HEK293 (cell line): ENCODE data around the gene MAP3K5.

Experiments
- EGR2 ChIP-seq: fragments of 450-650 bp; formaldehyde crosslinking; IDR thresholded peaks from 2 replicates; pipeline ENCODE4 v1.5.1; 2016; ENCODE audit warnings: low read depth, missing biosample characterization, missing genetic modification characterization
- HOXA7 ChIP-seq: sonication (generic); formaldehyde crosslinking; IDR thresholded peaks from 2 replicates; pipeline ENCODE4 v1.8.1; 2022; ENCODE audit warnings: missing genetic modification reagents, borderline replicate concordance
- ZNF239 ChIP-seq: fragments of 450-650 bp; formaldehyde crosslinking; IDR thresholded peaks from 2 replicates; pipeline ENCODE4 v1.5.1; 2016; ENCODE audit warnings: missing biosample characterization, missing genetic modification characterization
- ZNF248 ChIP-seq: fragments of 450-650 bp; formaldehyde crosslinking; IDR thresholded peaks from 2 replicates; pipeline ENCODE4 v1.5.1; 2017; ENCODE audit warnings: missing biosample characterization, missing genetic modification characterization
- ZNF341 ChIP-seq: fragments of 450-650 bp; formaldehyde crosslinking; IDR thresholded peaks from 2 replicates; pipeline ENCODE4; 2016; ENCODE audit warnings: low read depth, missing biosample characterization, missing genetic modification characterization
- ZNF501 ChIP-seq: fragments of 450-650 bp; formaldehyde crosslinking; IDR thresholded peaks from 2 replicates; pipeline ENCODE4 v1.5.1; 2016; ENCODE audit warnings: missing biosample characterization, missing genetic modification characterization
- TF ChIP-seq, protein P1 (sequence below): fragments of 450-650 bp; formaldehyde crosslinking; IDR thresholded peaks from 2 replicates; pipeline ENCODE4 v1.5.1; 2016; ENCODE audit warnings: missing biosample characterization, missing genetic modification characterization

DNA sequence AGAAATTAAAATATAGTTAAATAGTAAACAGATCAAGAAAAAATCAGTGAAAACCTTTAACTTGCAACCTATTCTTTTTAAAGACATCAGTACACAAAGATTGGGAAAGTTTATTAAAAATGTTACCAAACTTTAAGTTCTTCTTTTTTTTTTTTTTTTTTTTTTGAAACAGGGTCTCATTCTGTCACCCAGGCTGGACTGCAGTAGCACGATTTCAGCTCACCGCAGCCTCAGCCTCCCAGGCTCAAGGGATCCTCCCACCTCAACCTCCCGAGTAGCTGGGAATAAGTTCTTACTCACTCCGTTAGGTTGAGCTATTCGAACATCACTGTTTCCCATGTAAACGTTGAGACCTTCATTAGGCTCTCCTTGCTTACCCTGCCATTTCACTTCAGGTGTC is 5.6 kb downstream of the MAP3K5 start:
- TF ChIP-seq ZNF501 (tag by site-specific recombination) = no peak
- TF ChIP-seq, protein P1, sequence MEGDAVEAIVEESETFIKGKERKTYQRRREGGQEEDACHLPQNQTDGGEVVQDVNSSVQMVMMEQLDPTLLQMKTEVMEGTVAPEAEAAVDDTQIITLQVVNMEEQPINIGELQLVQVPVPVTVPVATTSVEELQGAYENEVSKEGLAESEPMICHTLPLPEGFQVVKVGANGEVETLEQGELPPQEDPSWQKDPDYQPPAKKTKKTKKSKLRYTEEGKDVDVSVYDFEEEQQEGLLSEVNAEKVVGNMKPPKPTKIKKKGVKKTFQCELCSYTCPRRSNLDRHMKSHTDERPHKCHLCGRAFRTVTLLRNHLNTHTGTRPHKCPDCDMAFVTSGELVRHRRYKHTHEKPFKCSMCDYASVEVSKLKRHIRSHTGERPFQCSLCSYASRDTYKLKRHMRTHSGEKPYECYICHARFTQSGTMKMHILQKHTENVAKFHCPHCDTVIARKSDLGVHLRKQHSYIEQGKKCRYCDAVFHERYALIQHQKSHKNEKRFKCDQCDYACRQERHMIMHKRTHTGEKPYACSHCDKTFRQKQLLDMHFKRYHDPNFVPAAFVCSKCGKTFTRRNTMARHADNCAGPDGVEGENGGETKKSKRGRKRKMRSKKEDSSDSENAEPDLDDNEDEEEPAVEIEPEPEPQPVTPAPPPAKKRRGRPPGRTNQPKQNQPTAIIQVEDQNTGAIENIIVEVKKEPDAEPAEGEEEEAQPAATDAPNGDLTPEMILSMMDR (tag by site-specific recombination) = no peak
- no peak for TF ChIP-seq ZNF341 (tag by site-specific recombination)
- no peak for TF ChIP-seq ZNF239 (tag by site-specific recombination)
- TF ChIP-seq ZNF248 = no peak
- no peak for TF ChIP-seq HOXA7 (CRISPR knock-in tag)
- TF ChIP-seq EGR2 (tag by site-specific recombination) = no peak
